K562 (cell line): ENCODE data around the gene ADSS2. TPM values are rescaled to one million over a fixed set of nuclear protein-coding genes. Genes with fewer than 3 reads are reported as not detected.

Experiments
- CREB1 ChIP-seq, 2 experiments: sonication (generic) in 1 of 2; formaldehyde crosslinking in 1 of 2; IDR thresholded peaks; 2 replicates each; pipeline versions ENCODE4 v1.6.1 to v1.8.0; 2012 to 2022; ENCODE audit warnings: inconsistent platforms in 1 of 2, mild to moderate bottlenecking in 1 of 2, missing genetic modification reagents in 1 of 2, moderate library complexity in 1 of 2
- GTF2E2 ChIP-seq: fragments of 200-800 bp; sonication (Bioruptor generic); IDR thresholded peaks from 2 replicates; pipeline ENCODE4 v1.6.1; 2016; ENCODE audit warnings: missing genetic modification characterization, missing compliant biosample characterization
- RBBP5 ChIP-seq: fragments of 200-600 bp; sonication (generic); IDR thresholded peaks from 2 replicates; pipeline ENCODE4 v1.6.1; 2012; ENCODE audit warnings: borderline replicate concordance, mild to moderate bottlenecking, low read length, control low read depth, inconsistent platforms; ENCODE audit not compliant: insufficient read depth, poor library complexity, severe bottlenecking
- WHSC1 ChIP-seq: IDR thresholded peaks from one replicate; pipeline ENCODE4 v1.6.1; 2012; ENCODE audit warnings: low read length, control low read depth, inconsistent platforms
- ZMIZ1 ChIP-seq, 2 experiments: fragments of 150-350 bp in 1 of 2; IDR thresholded peaks; 2 replicates each; pipeline ENCODE4 v1.6.1; 2012 to 2016; ENCODE audit warnings: low read depth in 2 of 2, low read length in 2 of 2, mild to moderate bottlenecking in 1 of 2, moderate library complexity in 1 of 2
- ZNF354B ChIP-seq: fragments of 250-450 bp; sonication (Bioruptor Pico); IDR thresholded peaks from 2 replicates; pipeline ENCODE4 v1.4.0; 2020
- ZNF384 ChIP-seq: IDR thresholded peaks from 2 replicates; pipeline ENCODE4 v1.6.1; 2012; ENCODE audit warnings: low read depth, low read length, improper control_type of control experiment
- ZNF395 ChIP-seq: fragments of 200-800 bp; sonication (Bioruptor generic); IDR thresholded peaks from 2 replicates; pipeline ENCODE4 v1.6.1; 2017; ENCODE audit warnings: missing genetic modification characterization, missing compliant biosample characterization
- polyA plus RNA-seq, 8 experiments: library from polyadenylated mRNA; depleted of rRNA in 4 of 8; stranded (reverse) in 5 of 8; unstranded in 3 of 8; fragments of >200 nt; fragmentation: Nextera tagmentation in 2 of 8; fragmentation: Illumina TruSeq in 1 of 8; extraction: Ambion mirVana in 2 of 8; extraction: Trizol in 1 of 8; gene quantifications; 2 replicates each; pipeline versions ENCODE4 v1.2.1 to v1.2.3, GENCODE V29; 2011 to 2014; ENCODE audit warnings: inconsistent platforms in 1 of 8, missing spikeins in 1 of 8
- total RNA-seq, 7 experiments: library from RNA; depleted of rRNA in 6 of 7; stranded (reverse); fragments of >200 nt in 6 of 7; fragmentation: Illumina TruSeq in 2 of 7; extraction: Trizol in 2 of 7; gene quantifications; 2 replicates each; pipeline versions ENCODE4 v1.2.1 to v1.2.3, GENCODE V29; 2011 to 2021; ENCODE audit warnings: low replicate concordance in 1 of 7
- TF ChIP-seq, protein P1 (sequence below): sonication (generic); formaldehyde crosslinking; IDR thresholded peaks from 2 replicates; pipeline ENCODE4 v1.8.0; 2022; ENCODE audit warnings: mild to moderate bottlenecking, missing genetic modification reagents
- TF ChIP-seq, protein P2 (sequence below): IDR thresholded peaks from 3 replicates; pipeline ENCODE4 v1.6.1; 2011; ENCODE audit warnings: borderline replicate concordance, mild to moderate bottlenecking; ENCODE audit not compliant: insufficient read length, insufficient read depth

The ADSS2 gene
- total and polyA plus RNA-seq, 9 of the 15 experiments (the other 6 are each of a cell fraction or from before 2014, with no cell fraction given): 8.8 to 63.8 (median 59.4) TPM

DNA sequence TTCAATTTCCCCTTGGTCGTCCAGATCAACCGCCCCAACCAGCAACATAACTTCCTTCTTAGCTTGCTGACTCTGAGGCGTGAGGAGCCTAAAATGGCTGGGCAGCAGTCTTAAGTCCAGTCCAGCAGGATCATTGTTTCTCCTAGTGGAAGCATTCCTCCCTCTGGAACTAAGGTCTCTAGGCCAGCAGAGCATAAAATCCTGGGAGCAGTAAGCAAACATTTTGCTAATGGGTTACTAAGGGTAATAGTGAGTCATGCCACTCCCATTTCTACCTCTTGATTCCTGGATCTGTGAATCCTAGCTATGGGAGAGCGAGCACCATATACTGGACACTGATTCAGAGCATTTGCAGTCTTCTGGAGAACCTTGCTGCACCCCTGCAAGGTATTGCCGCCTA lies 59.9 kb downstream of the ADSS2 start (continued):
- TF ChIP-seq ZMIZ1 (IDR thresholded peaks at IDR 0.05; ENCODE audit: low read depth in 2 of 2, low read length in 2 of 2) (no peak), CREB1 (IDR thresholded peaks at IDR 0.05) (no peak), CREB1 (CRISPR knock-in tag; IDR thresholded peaks at IDR 0.05) (no peak), ZNF384 (no peak), GTF2E2 (tag) (no peak), ZNF395 (CRISPR knock-in tag) (no peak), WHSC1 (no peak), RBBP5 (no peak), ZNF354B (CRISPR knock-in tag) (no peak)
- TF ChIP-seq, protein P1, sequence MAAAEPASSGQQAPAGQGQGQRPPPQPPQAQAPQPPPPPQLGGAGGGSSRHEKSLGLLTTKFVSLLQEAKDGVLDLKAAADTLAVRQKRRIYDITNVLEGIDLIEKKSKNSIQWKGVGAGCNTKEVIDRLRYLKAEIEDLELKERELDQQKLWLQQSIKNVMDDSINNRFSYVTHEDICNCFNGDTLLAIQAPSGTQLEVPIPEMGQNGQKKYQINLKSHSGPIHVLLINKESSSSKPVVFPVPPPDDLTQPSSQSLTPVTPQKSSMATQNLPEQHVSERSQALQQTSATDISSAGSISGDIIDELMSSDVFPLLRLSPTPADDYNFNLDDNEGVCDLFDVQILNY (CRISPR knock-in tag): no peak
- TF ChIP-seq, protein P2, sequence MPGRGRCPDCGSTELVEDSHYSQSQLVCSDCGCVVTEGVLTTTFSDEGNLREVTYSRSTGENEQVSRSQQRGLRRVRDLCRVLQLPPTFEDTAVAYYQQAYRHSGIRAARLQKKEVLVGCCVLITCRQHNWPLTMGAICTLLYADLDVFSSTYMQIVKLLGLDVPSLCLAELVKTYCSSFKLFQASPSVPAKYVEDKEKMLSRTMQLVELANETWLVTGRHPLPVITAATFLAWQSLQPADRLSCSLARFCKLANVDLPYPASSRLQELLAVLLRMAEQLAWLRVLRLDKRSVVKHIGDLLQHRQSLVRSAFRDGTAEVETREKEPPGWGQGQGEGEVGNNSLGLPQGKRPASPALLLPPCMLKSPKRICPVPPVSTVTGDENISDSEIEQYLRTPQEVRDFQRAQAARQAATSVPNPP: no peak
